ENCODE measurements around the gene OTOGL. TPM values are rescaled to one million over a fixed set of nuclear protein-coding genes. Genes with fewer than 3 reads are reported as not detected.
"Not testable (repeated sequence)": the region's sequence is repeated elsewhere in the genome, so short reads cannot be mapped to it uniquely, and the experiment has no call there.

Gene OTOGL
- total RNA-seq, 1 experiment from 2014 or later: 3.4 TPM

DNA sequence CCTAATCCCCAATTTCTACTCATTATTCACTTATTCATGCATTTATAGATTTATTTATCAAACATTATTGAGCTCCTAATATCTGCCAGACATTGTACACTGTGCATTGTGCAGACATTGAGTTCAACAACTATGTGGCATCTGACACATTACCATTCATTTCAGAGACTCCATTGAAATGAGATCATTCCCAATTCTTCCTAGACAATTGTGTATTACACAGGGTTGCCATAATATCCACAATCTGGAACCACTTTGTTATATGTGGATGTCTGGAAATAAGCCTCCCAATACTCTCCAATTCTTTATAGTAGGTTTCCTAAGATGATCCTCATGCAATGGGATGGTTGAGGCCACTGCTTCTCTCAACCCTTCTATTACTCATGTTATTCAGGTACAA lies 165.0 kb downstream of the OTOGL start:
- no peak for DNase-seq (ENCODE audit: extremely low read depth, low read depth)

DNA sequence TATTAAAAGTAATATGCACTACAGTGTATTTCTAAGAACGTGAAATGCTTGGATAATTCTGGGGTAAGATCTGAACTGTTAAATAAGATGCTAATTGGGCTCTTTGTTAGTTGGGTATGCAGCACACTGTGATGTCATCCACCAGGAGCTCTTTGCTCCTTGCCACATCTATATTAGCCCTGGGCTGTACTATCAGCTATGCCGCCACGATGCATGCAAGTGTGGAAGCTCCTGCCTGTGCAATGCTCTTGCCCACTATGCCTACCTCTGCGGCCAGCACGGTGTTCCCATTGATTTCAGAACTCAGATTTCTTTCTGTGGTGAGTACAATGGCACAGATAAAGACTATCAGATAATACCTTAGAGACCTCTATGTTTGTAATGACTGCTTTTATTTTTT lies 165.6 kb downstream of the OTOGL start:
- DNase-seq (ENCODE audit: extremely low read depth, low read depth): no peak

DNA sequence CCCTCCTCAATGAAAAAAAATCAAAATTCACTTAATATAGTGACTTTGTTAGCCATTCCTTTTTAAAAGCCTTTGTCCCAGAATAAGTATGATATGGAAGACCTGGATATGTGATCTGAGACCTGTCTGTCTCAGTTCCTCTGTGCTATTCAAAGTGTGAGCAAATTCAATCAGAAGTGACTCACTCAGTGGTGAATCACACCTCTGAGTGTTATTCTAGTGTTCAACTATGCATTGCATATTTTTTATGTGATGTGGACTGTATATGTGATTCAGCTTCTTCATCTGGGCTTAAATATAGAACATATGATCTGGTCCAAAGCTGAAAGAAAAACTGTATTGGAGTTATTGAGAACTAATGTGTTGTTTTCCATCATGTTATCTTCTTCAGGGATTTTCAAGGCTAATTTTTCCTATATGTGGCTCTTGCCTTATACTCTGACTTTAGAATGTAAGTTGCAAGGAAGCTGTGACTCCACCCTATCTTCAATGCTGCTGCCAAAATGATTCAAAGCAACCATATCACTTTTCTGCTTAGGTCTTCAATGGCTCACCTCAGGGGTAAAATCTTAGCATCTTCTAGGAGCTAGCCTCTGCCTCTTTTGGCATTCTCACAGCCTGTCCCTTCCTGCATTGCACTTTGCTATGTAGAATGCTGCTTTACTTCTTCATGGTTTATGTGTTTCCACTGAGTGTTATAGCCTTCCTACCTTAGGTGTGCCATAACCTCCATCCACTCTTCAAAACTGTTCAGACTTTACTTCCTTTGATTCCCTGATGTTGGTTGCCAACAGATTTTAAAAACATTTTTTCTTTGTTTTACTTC lies 169.8 kb downstream of the OTOGL start:
- peak; percentile 64 for DNase-seq (ENCODE audit: extremely low read depth, low read depth)

DNA sequence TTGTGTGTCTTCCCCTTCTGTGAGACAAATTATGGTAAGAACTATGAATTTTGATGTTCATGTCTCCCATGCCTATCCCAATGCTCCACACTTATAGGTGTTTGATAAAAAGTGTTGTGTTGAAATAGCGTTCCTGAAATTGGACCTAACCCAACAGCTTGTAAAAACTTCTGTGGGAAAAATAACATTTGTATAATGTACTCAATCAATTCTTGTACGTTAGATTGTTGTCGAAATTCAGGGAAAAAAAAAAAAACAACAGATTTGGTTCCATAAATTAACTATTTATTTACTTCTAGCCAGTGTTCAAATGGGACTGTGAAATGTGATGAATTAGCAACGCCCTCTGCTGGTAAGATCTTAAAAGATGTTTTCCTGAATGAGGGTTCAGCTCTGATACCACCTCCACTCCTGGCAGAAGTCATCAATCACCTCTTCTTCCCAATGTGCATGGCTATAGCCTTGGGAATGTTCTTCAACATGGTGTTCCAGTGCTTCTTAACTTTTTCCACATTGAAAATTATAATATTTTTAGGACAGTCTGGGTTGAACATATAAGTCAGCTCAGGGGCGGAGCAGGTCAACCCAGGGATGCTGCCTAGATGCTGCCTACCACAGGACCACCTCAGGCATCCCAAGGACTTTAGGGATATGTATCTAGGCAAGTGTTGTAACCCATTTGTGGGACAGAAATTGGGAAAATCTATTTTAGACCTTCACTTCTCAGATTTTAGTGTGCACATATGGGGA lies 170.6 kb downstream of the OTOGL start:
- peak; percentile 58 for DNase-seq (ENCODE audit: extremely low read depth, low read depth)

DNA sequence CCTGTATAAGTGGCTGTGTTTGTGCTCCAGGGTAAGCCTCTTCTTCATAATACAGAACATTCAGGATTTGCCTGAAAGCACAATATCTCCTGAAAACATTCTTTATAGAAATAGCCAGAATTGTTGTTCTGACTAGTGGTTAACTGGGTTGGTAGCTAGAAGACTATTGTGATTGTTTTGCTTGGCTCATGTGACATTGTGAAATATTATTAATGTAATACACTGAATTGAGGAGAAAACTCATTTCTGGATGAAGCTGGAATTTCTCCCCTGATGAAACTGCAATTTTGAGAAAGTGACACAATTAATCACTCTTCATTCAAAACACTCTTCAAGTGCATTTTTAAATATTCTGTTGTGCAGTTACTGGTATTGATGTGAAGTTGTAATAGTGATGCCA lies 172.4 kb downstream of the OTOGL start:
- no peak for DNase-seq (ENCODE audit: extremely low read depth, low read depth)

DNA sequence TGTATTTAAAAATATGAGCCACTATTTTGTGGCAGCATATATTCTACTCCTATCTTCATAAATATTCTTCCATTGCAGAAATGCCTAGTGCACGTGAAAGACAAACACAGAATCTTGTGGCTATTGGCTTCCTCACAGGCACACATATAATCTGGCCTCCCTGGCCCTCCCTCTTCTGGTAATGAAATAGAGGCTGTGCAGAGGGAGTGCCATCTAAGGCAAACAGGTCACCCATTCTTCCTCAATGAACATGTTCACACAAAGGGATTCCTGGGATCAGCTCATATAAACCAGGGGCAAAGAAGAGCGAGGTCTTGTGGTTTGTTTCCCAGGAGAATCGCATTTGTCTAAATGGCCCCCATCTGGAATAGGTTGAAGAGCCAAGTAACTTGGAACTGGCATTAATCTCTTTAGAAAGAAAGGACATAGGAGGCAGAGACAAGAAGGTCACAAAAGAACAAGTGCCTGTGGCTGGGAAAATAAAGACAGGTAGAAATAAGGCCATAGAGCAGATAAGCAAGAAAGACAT lies 173.1 kb downstream of the OTOGL start:
- DNase-seq (ENCODE audit: extremely low read depth, low read depth): no peak

DNA sequence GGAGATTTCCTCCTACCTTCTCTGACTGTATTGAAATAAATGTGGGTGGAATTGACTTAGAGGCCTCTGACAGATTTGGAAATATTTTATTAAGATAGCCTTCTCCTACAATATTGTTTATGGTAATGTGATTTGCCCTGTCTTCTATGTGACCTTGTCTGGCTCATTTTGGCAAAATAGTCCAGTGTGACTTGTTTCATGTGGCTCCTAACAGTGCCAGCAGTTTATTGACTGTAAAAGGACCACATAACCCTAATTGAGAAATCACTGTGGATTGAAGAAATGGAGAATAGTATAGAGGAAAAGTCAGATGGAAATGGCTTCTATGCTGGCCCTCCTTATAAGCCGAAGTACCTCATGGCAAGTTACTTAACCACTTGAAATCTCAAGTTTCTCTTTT lies 173.8 kb downstream of the OTOGL start:
- no peak for DNase-seq (ENCODE audit: extremely low read depth, low read depth)

DNA sequence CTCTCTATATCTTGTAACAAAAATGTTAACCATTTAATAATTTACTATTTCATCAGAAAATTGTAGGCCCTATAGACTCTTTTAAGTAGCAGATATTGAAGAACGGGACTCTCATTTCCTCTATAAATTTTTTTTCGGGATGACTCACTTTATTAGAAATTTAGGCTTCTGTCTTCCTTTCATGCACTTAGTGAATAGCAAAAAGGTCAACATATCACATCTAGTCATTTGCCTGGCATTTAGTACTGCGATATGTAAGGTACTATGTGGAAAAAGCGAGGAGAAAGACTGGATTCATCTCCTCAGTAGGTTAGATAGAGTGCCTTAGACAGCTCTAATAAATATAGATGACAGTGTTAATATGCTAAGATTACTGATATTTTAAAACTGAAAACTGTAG lies 178.4 kb downstream of the OTOGL start:
- DNase-seq (ENCODE audit: extremely low read depth, low read depth): no peak

DNA sequence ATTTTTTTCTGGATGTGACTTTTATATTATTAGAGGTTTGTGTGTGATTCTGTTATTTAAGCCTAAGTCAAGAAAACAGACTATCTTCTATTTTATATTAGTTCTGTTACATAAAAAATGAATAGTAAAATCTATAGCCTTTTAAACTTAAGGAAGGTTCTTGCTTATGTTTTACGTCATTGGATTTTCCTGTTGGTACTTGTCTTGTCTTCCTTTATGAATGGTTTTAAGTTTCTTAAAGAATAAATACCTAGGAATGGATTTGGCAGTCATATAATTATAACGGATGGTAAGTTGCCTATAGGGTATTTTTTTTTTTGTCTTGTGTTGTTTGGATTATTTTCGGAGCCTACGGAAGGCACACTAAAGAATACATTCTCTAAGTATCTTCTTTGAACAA lies 182.9 kb downstream of the OTOGL start:
- DNase-seq (ENCODE audit: extremely low read depth, low read depth): no peak

DNA sequence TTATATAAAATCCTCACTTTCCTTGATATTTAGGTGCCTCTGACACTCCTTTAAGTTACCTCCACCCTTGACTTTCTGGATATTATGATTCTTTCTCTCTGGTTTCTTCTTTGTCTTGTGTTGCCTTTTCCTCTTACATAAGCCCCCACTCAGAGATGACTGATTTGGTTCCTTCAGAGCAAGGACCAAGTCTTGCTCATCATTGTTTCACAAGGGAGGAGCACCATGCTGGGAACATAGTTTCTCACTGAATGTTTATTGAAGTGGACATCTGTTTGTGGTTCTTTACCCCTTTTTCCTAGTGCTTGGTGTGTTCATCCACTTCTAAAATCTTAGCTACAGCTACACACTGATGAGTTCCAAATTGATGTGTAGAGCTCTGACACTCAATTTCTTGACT lies 183.4 kb downstream of the OTOGL start:
- no peak for DNase-seq (ENCODE audit: extremely low read depth, low read depth)

DNA sequence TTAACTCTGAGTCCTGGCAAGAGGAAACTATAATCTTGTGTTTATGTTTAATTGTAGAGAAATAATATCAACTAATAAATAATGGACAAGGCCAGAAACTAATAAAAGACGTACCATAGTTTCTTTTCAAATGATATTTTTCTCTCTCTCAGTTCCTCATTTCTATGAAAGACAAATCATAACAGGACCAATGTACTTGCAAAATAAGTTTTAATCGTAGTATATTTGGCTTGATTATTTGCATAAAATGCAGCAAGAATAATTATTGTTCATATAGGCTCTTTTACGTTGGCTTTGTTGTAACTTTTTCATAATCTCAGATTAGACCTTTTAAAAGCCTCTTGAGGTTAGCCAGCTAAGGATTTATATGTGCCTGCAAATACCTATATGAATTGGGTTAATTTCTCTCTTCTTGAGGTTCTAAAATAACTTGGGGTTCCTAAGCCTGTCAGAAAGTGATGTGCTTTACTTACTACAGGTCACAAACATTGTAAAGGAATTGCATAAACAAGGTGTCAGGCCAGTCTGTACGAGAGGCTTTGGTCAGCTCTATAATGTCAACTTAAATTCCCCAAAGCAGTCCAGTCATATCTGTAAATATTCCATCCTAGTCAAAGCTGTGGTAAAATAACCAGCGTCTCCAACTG lies 191.9 kb downstream of the OTOGL start:
- DNase-seq (ENCODE audit: extremely low read depth, low read depth): no peak

DNA sequence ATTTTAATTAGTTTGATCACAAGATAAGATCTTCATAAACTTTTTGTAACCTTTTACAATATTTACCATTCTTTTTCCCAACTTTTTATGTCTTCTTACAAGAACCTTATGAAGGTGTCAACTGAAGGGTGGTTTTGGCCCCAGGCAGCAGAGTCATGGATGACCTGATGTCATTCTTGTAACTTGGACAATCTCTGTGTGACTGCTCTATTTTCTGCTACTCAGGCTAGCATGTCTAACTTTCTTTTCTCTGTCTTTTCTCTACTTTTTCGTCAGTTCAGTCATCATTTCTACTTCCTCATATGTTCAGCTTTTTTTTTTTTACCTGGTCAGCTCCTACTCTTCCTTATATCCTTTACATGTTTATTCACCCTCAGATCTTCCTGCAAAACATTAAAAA lies 194.0 kb downstream of the OTOGL start:
- DNase-seq (ENCODE audit: extremely low read depth, low read depth): no peak

DNA sequence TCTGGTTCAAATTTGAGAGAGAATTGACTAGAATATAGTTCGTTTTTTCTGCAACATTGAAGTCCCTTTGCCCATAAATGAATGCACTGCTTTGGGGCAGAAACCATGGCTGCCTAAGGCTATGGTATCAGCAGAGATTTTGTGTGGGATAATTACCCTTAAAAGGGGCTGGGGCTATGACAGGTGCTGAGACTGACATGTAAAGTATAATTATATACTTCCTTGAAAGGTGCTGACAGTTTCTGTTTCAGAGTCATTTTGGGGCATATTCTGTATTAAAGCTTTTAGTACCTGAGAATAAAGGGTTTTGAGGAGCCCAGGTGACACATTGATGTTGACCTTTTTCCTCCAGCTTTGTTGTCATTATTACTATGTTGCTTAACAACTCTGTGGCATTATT lies 194.4 kb downstream of the OTOGL start:
- no peak for DNase-seq (ENCODE audit: extremely low read depth, low read depth)

DNA sequence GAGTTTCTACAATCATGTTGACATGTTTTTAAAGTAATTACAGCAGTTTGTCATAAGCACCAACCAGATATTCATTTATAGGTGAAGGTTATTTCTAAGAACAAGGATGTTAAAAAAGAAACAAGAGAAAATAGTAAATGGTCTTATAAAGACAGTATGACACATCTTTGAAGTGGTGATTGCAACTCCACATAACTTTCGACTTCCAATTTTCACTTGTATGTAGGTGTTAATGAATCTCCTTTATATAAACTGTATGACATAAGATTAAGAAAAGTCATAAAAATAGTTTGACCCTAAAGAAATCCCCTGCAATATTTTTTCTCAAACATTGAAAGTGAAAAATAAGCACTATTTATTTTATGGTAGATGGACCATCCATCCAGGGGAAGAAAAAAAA lies 199.9 kb downstream of the OTOGL start:
- DNase-seq (ENCODE audit: extremely low read depth, low read depth): no peak

DNA sequence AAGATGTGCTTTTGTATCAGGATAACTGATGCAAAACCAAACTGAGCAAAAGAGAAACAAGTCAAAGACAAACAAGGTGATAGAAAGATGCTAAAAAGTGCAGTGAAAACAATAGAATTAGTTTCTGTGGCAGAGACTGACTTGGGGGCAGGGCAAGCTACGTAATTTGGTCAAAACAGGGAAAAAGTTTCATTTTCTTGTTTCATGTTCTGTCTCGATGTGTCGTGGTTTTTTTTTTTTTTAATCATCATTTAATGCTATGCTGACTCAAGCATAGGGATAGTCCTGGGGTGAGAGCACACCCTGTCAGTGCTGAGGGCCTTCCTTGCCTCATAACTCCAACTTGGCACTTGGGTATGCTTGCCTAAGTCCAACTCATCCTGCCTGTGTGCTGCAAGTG lies 200.6 kb downstream of the OTOGL start:
- no peak for DNase-seq (ENCODE audit: extremely low read depth, low read depth)

DNA sequence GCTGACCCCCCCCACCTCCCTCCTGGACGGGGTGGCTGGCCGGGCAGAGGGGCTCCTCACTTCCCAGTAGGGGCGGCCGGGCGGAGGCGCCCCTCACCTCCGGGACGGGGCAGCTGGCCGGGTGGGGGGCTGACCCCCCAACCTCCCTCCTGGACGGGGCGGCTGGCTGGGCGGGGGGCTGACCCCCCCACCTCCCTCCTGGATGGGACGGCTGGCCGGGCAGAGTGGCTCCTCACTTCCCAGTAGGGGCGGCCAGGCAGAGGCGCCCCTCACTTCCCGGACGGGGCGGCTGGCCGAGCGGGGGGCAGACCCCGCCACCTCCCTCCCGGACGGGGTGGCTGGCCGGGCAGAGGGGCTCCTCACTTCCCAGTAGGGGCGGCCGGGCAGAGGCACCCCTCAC lies 208.1 kb downstream of the OTOGL start:
- not testable (repeated sequence) for DNase-seq (ENCODE audit: extremely low read depth, low read depth)

DNA sequence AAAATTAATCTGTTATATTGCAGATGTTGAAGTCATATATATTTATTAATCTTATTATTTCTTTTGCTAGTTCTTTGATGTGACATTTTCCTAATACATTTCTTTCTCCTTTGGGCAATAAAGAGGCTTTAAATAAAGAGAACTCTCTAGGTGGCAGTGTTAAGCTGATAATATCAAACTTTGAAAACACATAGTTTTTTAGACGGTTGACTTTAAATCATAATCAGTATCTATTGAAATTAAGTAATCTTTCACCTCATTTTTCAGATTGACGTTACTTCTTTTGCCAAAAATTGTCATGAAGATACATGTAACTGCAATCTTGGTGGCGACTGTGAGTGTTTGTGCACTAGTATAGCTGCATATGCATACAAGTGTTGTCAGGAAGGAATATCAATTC lies 213.9 kb downstream of the OTOGL start:
- peak; percentile 22 for DNase-seq (ENCODE audit: extremely low read depth, low read depth)

DNA sequence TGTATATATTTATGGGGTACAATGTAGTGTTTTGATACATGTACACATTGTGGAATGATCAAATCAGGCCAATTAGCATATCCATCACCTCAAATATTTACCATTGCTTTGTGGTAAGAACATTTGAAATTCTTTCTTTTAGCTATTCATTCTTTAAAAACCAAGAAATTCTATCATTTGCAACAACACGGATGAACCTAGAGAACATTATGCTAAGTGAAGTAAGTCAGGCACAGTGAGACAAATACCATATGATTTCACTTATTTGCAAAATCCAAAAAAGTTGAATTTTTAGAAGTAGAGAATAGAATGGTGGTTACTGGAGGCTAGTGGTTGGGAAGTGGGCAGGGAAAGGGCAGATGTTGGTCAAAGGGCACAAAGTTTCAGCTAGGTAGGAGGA lies 215.4 kb downstream of the OTOGL start:
- DNase-seq (ENCODE audit: extremely low read depth, low read depth): no peak

DNA sequence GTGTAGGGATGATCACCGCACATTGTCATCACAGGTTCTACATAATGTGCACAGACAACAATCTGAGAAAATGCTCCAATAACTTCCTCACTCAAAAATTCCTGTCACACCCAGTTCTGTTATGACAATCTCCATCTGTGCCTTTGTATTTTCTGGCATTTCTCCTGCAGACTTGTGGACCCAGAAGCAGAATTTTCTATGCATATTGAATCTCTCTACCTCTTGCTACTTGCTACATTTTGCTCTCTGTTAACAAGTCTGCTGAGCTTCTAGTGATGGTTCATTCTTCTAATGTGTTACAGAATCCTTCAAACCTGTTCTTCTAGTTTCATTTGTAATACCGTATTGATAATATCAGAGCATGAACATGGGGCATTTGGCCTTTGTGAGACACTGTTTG lies 216.9 kb downstream of the OTOGL start:
- DNase-seq (ENCODE audit: extremely low read depth, low read depth): no peak

DNA sequence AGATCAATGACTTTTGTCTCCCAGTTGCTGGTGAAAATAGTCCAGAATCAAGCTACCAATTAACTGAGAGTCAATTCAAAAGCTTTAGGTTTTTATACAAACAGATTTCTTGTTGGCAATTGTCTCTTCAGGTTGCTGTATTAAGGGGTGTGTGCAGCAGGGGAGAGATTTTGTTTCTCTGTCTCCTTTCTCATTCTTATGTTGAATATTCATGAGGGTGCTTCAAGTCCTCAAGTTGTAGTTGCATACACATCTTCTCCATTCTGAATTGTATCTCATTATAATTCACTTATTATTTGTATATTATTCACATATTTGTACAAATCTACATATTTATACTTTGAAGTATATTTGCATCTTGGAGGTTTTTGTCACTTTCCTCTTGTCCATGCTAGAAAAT lies 218.0 kb downstream of the OTOGL start:
- DNase-seq (ENCODE audit: extremely low read depth, low read depth): no peak

DNA sequence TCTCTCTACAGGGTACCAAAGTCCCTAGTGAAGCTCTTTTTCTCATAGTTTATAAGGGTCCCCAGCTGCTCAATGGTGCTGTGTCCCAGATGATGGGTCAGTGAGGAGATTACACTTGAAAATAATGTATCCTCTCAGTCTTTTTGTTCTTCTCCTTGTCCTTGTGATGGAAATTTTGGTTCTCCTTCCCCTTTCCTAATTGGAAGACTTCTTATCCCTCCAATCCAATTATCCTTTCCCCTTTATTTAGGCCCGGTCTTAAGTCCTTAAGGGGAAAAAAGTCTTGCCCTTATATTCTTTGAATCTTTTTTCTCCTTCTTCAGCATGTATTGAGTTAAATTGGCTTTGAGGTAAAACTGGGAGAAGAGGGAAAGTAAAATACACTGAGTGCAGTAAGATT lies 218.6 kb downstream of the OTOGL start:
- DNase-seq (ENCODE audit: extremely low read depth, low read depth): no peak
